Measurements from ENCODE around the gene SLC38A9.
"Not testable (repeated sequence)": the region's sequence is repeated elsewhere in the genome, so short reads cannot be mapped to it uniquely, and the experiment has no call there.

The SLC38A9 gene

GRCh38 chr5:55712023-55712859 is at the start of gene SLC38A9:
Gene SLC38A9 (minus strand): TSS chr5:55712324. CDS start chr5:55697958, 14,366 bp downstream.
- peak; percentile 92 for DNase-seq (ENCODE audit: low spot score)

GRCh38 chr5:55761721-55762120 is 49.6 kb upstream of the SLC38A9 start:
- DNase-seq (ENCODE audit: low spot score): not testable (repeated sequence)

GRCh38 chr5:55758714-55759113 is 46.6 kb upstream of the SLC38A9 start:
- DNase-seq (ENCODE audit: low spot score): no peak

- no peak for DNase-seq (ENCODE audit: low spot score)
Measured at GRCh38 chr5:55758231-55758630, 46.1 kb upstream of the SLC38A9 start.

GRCh38 chr5:55750499-55750898 is 38.4 kb upstream of the SLC38A9 start:
- no peak for DNase-seq (ENCODE audit: low spot score)

- DNase-seq (ENCODE audit: low spot score): no peak
Measured at GRCh38 chr5:55750063-55750462, 37.9 kb upstream of the SLC38A9 start.

GRCh38 chr5:55749387-55749786 is 37.3 kb upstream of the SLC38A9 start:
- DNase-seq (ENCODE audit: low spot score): no peak

GRCh38 chr5:55747778-55748318 is 35.7 kb upstream of the SLC38A9 start:
- no peak for DNase-seq (ENCODE audit: low spot score)

GRCh38 chr5:55742778-55743177 is 30.7 kb upstream of the SLC38A9 start:
- DNase-seq (ENCODE audit: low spot score): no peak

GRCh38 chr5:55737793-55738192 is 25.7 kb upstream of the SLC38A9 start, which contains the start of gene DDX4:
Gene DDX4 (plus strand): TSS chr5:55738061. CDS start chr5:55738964, 903 bp downstream.
- no peak for DNase-seq (ENCODE audit: low spot score)

GRCh38 chr5:55734658-55735057 is 22.5 kb upstream of the SLC38A9 start:
- no peak for DNase-seq (ENCODE audit: low spot score)

GRCh38 chr5:55732585-55732984 is 20.5 kb upstream of the SLC38A9 start:
- DNase-seq (ENCODE audit: low spot score): no peak

GRCh38 chr5:55731848-55732247 is 19.7 kb upstream of the SLC38A9 start:
- no peak for DNase-seq (ENCODE audit: low spot score)

GRCh38 chr5:55724281-55724680 is 12.2 kb upstream of the SLC38A9 start:
- DNase-seq (ENCODE audit: low spot score): no peak

GRCh38 chr5:55720188-55720703 is 8.1 kb upstream of the SLC38A9 start:
- DNase-seq (ENCODE audit: low spot score): no peak

- DNase-seq (ENCODE audit: low spot score): not testable (repeated sequence)
Measured at GRCh38 chr5:55719026-55719425, 6.9 kb upstream of the SLC38A9 start.

- no peak for DNase-seq (ENCODE audit: low spot score)
Measured at GRCh38 chr5:55715519-55716078, 3.5 kb upstream of the SLC38A9 start.

GRCh38 chr5:55714749-55715148 is 2.6 kb upstream of the SLC38A9 start:
- no peak for DNase-seq (ENCODE audit: low spot score)

- no peak for DNase-seq (ENCODE audit: low spot score)
Measured at GRCh38 chr5:55714339-55714738, 2.2 kb upstream of the SLC38A9 start.

GRCh38 chr5:55713871-55714270 is 1.7 kb upstream of the SLC38A9 start:
- DNase-seq (ENCODE audit: low spot score): no peak

- no peak for DNase-seq (ENCODE audit: low spot score)
Measured at GRCh38 chr5:55711507-55712022, 559 bp downstream of the SLC38A9 start.

GRCh38 chr5:55708732-55709131 is 3.4 kb downstream of the SLC38A9 start:
- DNase-seq (ENCODE audit: low spot score): no peak

- no peak for DNase-seq (ENCODE audit: low spot score)
Measured at GRCh38 chr5:55706230-55706629, 5.9 kb downstream of the SLC38A9 start.

Data from hematopoietic multipotent progenitor cell treated with erythropoietin and hydrocortisone succinate and interleukin-3 and kit ligand, for 17 days (in vitro differentiated cells).